DOHH2 (cell line): ENCODE data around the gene UBAC2.

Experiments used
- CTCF ChIP-seq: fragments of 200-600 bp; sonication (generic); IDR thresholded peaks from one replicate; pipeline ENCODE4 v1.5.1; 2014; ENCODE audit warnings: antibody characterized with exemption, mild to moderate bottlenecking, low read depth, low read length; ENCODE audit not compliant: poor library complexity, severe bottlenecking
- EZH2phosphoT487 ChIP-seq: fragments of 200-600 bp; sonication (generic); IDR thresholded peaks from 2 replicates; pipeline ENCODE4 v1.6.1; 2017; ENCODE audit warnings: borderline replicate concordance, mild to moderate bottlenecking, antibody characterized with exemption, low read length, moderate library complexity, mixed read lengths

DNA sequence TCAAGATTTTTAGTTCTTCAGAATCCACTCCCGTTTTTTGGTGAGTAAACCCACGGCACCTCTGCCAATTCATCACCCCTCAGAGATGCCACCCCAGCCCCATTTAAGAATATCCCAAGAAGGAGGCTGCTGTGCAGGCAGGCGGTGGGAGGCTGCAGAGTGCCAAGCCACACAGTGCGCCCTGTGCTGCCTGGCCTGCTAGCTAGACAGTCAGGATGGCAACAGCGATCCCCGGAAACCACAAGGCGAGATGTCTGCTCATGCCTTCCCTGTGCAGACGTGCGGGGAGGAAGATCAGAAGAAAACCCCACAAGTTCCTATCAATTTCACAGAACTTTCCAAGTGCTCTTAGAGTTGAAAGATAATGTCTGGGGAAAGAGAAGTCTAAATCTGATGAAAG, 171.3 kb downstream of the UBAC2 start:
- TF ChIP-seq CTCF = no peak
- TF ChIP-seq EZH2phosphoT487 = no peak
